HG03378 (cell line): ENCODE data around the gene HSD17B10.
"Not testable (repeated sequence)": the region's sequence is repeated elsewhere in the genome, so short reads cannot be mapped to it uniquely, and the experiment has no call there.

Experiments used
- ATAC-seq: cut with Tn5 transposase; IDR thresholded peaks from one replicate; pipeline ENCODE4 v1.9.1; 2021; ENCODE audit warnings: mild to moderate bottlenecking, moderate library complexity; ENCODE audit not compliant: unreplicated experiment

The HSD17B10 gene

GRCh38 chrX:53433651-53434639 lies at the start of gene HSD17B10:
TSS of gene HSD17B10 (minus strand) at chrX:53434370. CDS start at chrX:53434345, 25 bp downstream.
- ATAC-seq: peak; percentile 76

DNA sequence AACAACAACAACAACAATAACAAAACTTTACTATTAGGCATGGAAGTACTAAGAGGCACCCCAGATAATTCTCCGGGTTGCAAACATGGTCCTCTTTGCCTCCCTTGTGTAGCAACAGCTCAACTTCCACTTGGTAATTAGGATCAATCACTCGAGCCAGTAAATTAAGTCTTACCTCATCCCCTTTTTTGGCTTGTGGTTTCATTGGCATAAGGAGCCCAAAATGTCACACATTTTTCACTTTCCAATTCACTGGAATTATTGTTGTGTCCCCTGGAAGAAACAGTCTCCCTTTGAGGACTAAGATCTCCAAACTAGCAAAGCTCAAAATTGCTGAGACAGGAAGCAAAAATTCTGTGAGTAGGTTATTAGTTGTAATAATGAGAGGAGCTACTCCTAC lies 49.2 kb upstream of the HSD17B10 start:
- ATAC-seq: no peak

GRCh38 chrX:53481816-53482465 lies 47.8 kb upstream of the HSD17B10 start:
- ATAC-seq: no peak

DNA sequence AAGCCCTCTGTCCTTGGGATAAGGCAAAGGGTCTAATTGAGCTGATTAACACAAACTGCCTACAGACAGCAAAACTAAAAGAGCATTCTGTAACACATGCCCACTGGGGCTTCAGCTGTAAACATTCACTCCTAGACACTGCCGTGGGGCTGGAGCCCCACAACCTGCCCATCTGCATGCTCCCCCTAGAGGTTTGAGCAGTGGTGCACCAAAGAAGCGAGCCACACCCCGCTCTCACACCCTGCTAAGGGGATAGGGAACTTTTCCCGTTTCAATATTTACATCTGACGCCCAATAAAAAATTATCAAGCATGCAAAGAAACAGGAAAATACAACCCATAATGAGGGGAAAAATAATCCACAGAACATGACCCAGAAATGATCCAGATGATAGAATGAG lies 46.9 kb upstream of the HSD17B10 start:
- no peak for ATAC-seq

DNA sequence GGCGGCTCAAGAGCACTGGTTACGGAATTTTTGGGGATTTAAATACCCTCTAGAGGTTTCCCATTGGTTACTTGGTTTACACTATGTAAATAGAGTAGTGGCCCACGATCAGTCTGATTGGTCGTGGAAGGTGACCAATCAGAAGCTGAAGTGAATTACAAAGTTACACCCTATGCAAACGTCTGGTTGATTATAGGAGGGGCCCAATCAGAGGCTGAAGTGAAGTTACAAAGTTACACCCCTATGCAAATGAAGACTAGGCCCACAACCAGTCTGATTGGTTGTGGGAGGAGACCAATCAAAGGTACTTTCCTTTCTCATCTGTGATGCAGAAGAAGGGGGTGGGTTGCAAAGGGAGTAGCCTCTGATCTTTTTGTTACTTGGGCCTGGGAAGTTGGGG lies 45.1 kb upstream of the HSD17B10 start:
- ATAC-seq: no peak

GRCh38 chrX:53476371-53476770 lies 42.2 kb upstream of the HSD17B10 start:
- no peak for ATAC-seq

- ATAC-seq: no peak
Measured at GRCh38 chrX:53474707-53475106, 40.5 kb upstream of the HSD17B10 start.

- ATAC-seq: no peak
Measured at GRCh38 chrX:53471346-53471745, 37.2 kb upstream of the HSD17B10 start.

- not testable (repeated sequence) for ATAC-seq
Measured at GRCh38 chrX:53468659-53469058, 34.5 kb upstream of the HSD17B10 start.

DNA sequence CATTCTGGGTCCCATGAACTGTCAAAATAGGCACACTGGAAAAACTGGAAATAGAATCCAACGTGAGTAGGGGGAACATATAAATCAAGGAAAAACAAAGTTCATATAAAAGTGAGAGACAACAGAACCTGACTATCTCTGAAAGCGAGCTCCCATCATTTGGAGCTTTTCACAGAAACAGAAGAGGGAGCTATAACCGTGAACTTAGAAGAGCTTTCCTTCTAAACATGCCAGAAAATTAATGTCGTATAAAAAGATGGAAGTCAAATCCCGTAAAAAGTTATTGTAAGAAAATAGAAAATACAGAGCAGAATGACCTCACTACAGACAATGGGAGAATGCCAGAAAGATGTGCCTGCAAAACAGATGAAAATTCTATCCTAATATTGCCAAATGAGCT lies 23.9 kb upstream of the HSD17B10 start:
- no peak for ATAC-seq

DNA sequence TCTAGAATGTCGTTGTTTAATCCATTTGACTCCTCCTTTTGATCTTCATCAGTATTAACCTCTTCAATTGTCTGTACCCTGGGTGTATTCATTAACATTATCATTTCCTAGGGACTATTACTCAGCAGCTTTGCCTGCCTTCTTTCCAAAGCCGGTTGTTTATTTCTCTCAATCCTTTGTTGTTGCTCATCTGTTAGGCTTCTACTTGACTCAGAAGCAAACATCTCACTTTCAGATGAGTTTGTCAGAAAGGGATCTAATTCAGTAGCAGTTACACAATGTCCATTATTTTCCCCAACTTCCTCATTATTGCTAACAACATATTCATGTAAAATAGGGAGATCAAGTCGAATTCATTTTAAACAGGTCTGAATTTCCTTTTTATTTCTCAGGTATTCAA lies 22.1 kb upstream of the HSD17B10 start:
- no peak for ATAC-seq

DNA sequence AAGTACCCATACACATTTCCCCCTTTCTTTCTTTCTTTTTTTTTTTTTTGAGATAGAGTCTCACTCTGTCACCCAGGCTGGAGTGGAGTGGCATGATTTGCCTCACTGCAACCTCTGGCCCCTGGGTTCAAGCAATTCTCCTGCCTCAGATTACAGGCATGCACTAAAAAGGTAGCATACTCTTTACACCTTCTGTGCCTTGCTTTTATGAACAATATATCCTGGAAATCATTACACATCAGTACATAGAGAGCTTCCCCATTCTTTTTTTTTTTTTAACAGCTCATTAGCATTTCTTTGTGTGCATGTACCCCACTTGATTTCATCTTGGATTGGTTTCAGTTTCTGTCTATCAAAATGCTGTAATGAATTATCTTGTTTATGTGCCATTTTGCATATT lies 18.6 kb upstream of the HSD17B10 start:
- ATAC-seq: no peak

DNA sequence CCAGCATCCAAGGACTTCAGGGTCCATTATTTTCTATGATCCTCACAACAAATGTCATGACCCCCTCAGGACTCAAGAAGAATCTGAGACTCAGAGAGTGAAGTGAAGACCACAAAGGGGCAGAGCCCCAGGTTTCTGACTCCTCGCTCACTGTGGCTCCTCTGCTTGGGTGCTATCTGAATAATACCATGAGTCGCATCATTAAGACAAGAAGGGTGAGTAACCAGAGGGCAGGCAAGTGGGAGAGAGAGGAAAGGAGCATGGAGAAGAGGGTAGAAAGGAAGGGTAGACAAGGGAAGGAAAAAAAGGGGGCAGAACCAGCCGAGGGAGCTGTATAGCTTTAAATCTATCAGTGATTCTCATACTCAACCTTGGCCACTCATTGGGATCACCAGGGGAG lies 15.5 kb upstream of the HSD17B10 start:
- no peak for ATAC-seq

- ATAC-seq: no peak
Measured at GRCh38 chrX:53447441-53447840, 13.3 kb upstream of the HSD17B10 start.

- ATAC-seq: no peak
Measured at GRCh38 chrX:53445977-53446376, 11.8 kb upstream of the HSD17B10 start.

DNA sequence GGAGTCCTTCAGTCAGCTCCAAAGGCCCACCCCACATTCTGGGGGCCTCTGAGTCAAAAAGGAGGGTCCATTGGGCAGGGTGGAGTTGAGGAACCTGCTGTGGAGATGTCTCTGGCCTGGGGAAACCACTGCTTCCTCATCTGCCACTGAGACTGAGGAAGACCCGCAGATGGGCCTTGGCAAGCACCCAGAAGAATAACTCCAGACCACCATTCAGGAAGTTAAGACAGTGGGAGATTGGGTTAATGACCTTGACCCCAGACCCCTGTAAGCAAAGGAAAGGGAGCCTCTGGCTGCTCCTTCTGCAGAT lies 8.1 kb upstream of the HSD17B10 start:
- ATAC-seq: no peak

DNA sequence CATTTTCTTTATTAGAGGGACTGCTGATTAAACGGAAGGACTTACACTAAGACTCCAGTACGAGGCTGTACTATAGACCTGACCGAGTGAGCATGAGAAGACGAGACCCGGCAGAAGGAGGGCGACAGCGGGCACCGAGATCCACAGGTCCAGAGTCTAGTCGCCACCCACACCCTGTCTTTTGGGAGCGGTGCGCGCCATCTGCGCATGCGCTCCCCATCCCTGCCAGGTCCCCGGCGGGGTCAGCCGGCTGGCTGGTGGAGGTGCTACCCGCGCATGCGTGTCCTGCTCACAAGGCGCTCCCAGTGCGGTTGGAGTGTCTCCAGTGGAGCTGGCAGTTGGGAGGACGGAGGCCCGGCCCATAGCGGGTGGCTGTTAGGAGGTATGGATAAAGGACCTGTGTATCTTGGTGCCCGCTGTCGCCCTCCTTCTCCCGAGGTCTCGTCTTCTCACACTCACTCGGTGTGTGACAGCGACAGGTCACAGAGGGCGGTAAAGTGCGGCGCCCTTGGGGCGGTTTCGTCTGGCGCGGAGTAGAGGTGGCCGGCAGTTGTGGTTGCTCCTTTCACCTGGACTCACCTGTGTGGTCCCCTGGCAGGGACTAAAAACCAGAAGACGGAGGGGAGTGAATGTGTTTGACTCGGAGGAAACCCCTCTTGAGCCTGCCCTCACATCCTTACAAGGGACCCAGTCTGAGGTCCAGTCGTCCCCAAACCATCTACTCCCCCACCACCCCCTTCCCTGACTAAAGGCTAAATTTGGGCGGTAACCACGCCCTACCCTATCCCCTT lies 7.6 kb upstream of the HSD17B10 start:
- ATAC-seq: peak; percentile 65

- no peak for ATAC-seq
Measured at GRCh38 chrX:53440621-53441517, 6.7 kb upstream of the HSD17B10 start.

GRCh38 chrX:53440101-53440500 lies 5.9 kb upstream of the HSD17B10 start:
- no peak for ATAC-seq

GRCh38 chrX:53438832-53439230 lies 4.7 kb upstream of the HSD17B10 start:
- no peak for ATAC-seq
